ENCODE data around the gene SLC44A5.
"Not testable (repeated sequence)": the region's sequence is repeated elsewhere in the genome, so short reads cannot be mapped to it uniquely, and the experiment has no call there.

Gene SLC44A5

DNA sequence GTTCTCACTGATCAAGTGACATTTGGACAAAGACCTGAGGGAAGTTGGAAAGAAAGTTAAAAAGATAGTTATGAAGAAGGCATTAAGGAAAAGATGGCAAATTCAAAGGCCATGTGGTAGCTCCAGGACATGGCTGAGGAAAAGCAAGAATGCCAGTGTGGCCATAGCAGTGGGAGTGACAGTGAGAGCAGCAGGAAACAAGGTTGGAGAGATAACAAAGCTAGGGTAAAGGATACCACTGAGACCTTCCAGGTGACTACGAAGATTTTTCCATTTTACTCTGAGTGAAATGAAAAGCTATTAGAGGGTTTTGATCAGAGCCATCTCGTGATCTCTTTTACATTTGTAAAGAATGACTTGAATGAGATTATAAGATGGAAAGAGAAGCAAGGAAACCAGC is 170.6 kb downstream of the SLC44A5 start:
- Histone ChIP-seq H3K27me3 (ENCODE audit: insufficient read depth, low read length) (no peaks in the 10 kb centered on the region), H3K4me1 (ENCODE audit: insufficient read depth, low read length) (no peaks in the 10 kb centered on the region), H3K9ac (ENCODE audit: low read depth, low read length) (no peak overlapping the region), H3K9me3 (ENCODE audit: insufficient read depth, low read depth, low read length) (no peaks in the 10 kb centered on the region), H3K4me3 (ENCODE audit: low read length) (no peak overlapping the region), H3K27ac (ENCODE audit: low read depth, low read length) (no peak overlapping the region), H3K36me3 (ENCODE audit: insufficient read depth, low read length) (no peaks in the 10 kb centered on the region)
- WGBS = 80% methylated on average over 2 of the region's 2 CpGs

DNA sequence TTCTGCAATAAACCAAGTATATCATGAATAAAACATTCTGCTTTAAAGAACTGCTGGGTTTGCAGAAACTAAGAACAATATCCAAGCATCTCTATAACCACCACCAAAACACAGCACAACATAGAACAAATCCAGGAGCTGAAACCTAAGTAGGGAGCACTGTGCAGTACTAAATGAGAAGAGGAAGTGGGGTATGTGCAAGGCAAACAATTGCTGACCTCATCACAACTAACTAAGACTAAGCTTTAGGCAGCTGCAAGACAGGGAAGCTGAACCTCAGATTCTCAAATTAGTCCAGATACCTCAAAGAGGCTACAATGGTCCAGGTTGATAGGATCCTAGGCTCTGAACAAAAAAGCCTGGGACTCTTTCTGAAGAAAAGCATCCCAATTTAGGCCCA is 172.6 kb downstream of the SLC44A5 start:
- H3K9ac ChIP-seq (ENCODE audit: low read depth, low read length) = no peak overlapping the region
- H3K36me3 ChIP-seq (ENCODE audit: insufficient read depth, low read length) = no peaks in the 10 kb centered on the region
- H3K9me3 ChIP-seq (ENCODE audit: insufficient read depth, low read depth, low read length) = no peaks in the 10 kb centered on the region
- H3K4me3 ChIP-seq (ENCODE audit: low read length) = no peak overlapping the region
- H3K27me3 ChIP-seq (ENCODE audit: insufficient read depth, low read length) = no peaks in the 10 kb centered on the region
- no peaks in the 10 kb centered on the region for H3K4me1 ChIP-seq (ENCODE audit: insufficient read depth, low read length)
- no peak overlapping the region for H3K27ac ChIP-seq (ENCODE audit: low read depth, low read length)

DNA sequence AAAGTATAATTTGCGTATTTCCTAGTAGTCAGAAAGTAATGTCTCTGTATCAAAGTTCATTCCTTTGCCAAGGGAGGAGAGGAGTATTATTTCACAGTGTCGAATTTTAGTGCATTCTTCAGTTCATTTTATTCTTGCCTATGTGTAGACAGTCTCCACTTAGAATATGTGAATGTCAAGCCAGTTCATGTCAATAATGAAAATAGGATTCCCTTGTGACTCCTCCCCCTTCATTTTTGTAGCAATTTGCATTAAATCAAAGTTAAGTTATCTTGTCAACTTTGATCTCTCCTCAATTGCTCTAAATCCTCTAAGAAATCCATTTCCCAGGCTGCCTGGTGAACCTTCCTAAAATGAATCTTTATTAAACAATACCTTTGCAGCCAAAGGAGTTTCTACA is 179.1 kb downstream of the SLC44A5 start:
- Histone ChIP-seq H3K4me1 (ENCODE audit: insufficient read depth, low read length) (no peaks in the 10 kb centered on the region), H3K27ac (ENCODE audit: low read depth, low read length) (no peak overlapping the region), H3K9ac (ENCODE audit: low read depth, low read length) (no peak overlapping the region), H3K9me3 (ENCODE audit: insufficient read depth, low read depth, low read length) (no peaks in the 10 kb centered on the region), H3K27me3 (ENCODE audit: insufficient read depth, low read length) (no peaks in the 10 kb centered on the region), H3K4me3 (ENCODE audit: low read length) (no peak overlapping the region), H3K36me3 (ENCODE audit: insufficient read depth, low read length) (no peaks in the 10 kb centered on the region)
- WGBS = 96% methylated on average over 2 of the region's 2 CpGs

DNA sequence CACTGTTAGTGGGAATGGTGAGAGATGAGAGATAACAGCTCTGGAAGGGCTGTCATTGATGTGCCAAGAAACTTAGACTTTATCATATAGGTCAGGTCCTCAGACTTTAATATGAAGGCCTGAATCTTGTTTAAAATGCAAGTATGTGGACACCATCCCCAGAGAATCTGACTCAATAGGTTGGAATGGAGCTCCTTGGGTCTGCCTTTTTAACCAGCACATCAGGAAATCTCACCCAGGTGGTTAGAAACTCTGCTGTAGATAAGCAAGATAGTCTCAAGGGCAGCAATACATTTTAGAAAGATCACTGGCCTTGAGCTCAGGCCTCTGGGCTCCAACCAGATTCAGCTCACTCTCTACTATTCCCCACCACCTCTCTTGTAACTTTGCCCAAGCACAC is 180.4 kb downstream of the SLC44A5 start:
- H3K4me3 ChIP-seq (ENCODE audit: low read length) = no peak overlapping the region
- H3K9ac ChIP-seq (ENCODE audit: low read depth, low read length) = no peak overlapping the region
- H3K27me3 ChIP-seq (ENCODE audit: insufficient read depth, low read length) = no peaks in the 10 kb centered on the region
- H3K36me3 ChIP-seq (ENCODE audit: insufficient read depth, low read length) = no peaks in the 10 kb centered on the region
- no peaks in the 10 kb centered on the region for H3K4me1 ChIP-seq (ENCODE audit: insufficient read depth, low read length)
- H3K27ac ChIP-seq (ENCODE audit: low read depth, low read length) = no peak overlapping the region
- no peaks in the 10 kb centered on the region for H3K9me3 ChIP-seq (ENCODE audit: insufficient read depth, low read depth, low read length)

DNA sequence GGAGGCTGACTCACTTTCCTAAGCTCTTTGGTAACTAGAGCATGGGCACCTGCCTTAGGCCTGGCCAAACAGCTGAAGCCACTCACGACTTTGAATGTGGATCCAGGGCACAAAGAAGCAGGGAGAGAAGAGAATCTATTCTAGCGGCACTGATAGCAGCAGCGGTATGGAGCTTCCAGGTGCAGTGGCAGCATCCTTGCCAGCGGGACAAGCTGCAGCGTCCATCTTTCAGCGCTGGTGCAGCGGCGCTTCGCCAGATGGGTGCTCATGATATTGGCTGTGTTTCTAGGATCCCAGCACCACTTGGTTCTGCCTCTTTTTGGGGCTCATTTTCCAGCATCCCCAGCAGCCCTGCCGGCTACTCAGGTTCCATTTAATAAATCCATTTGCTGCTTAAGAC is 184.2 kb downstream of the SLC44A5 start:
- Histone ChIP-seq H3K4me3 (ENCODE audit: low read length) (no peak overlapping the region), H3K4me1 (ENCODE audit: insufficient read depth, low read length) (no peaks in the 10 kb centered on the region), H3K27ac (ENCODE audit: low read depth, low read length) (no peak overlapping the region), H3K27me3 (ENCODE audit: insufficient read depth, low read length) (no peaks in the 10 kb centered on the region), H3K36me3 (ENCODE audit: insufficient read depth, low read length) (no peaks in the 10 kb centered on the region), H3K9me3 (ENCODE audit: insufficient read depth, low read depth, low read length) (no peaks in the 10 kb centered on the region), H3K9ac (ENCODE audit: low read depth, low read length) (no peak overlapping the region)
- WGBS = 93% methylated on average over 10 of the region's 10 CpGs

DNA sequence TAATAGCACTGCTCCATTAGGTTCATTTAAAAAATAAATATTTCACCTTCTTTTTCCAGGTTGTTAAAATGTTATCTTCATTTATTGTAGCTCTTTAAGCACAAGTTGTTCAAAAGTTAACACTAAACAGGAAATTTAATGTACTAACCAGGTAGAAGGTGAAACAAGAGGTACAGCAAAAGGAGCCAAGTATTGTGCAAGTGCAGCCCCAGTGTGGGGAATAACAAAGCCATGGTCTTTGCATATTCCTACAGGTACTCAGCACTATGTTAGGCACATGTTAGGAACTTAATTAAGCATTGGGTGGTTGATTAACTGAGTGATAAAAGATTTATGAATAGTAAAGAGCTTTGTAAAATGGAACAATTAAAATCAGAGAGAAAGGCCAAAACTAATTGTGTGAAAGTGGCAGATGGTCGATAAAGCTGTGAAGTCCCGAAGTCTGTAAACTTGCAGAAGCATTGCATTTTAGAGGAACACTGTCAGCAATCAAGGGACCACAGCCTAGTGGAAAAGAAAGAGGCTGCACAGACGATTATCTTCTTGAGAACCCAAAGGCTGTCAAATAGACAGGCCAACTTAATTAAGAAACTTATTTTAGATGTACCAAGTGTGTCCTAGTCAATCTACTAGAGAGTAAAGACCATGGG is 185.8 kb downstream of the SLC44A5 start:
- H3K27ac ChIP-seq (ENCODE audit: low read depth, low read length) = no peak overlapping the region
- H3K9ac ChIP-seq (ENCODE audit: low read depth, low read length) = no peak overlapping the region
- no peaks in the 10 kb centered on the region for H3K27me3 ChIP-seq (ENCODE audit: insufficient read depth, low read length)
- 88% methylated on average over 3 of the region's 3 CpGs for WGBS
- H3K9me3 ChIP-seq (ENCODE audit: insufficient read depth, low read depth, low read length) = no peaks in the 10 kb centered on the region
- no peak overlapping the region for H3K4me3 ChIP-seq (ENCODE audit: low read length)
- no peaks in the 10 kb centered on the region for H3K36me3 ChIP-seq (ENCODE audit: insufficient read depth, low read length)
- no peaks in the 10 kb centered on the region for H3K4me1 ChIP-seq (ENCODE audit: insufficient read depth, low read length)

DNA sequence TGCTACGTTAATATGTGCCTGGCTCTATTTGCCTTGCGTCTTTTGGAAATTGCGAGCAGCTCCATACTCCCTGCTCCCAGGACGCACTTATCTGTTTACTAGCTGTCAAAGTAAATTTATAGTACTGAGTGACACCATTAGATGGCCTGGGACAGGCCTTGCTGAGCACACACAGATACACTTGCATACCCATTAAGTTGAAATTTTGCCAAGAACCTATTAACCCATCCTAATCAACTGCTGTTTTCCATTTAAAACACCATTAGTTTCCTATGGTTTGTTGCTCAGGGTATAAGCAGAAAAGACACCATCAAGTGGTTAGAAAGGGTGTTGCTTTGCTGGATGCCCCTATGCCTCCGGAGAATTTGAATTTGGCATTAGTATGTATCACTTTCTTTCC is 187.3 kb downstream of the SLC44A5 start:
- Histone ChIP-seq H3K27me3 (ENCODE audit: insufficient read depth, low read length) (no peaks in the 10 kb centered on the region), H3K27ac (ENCODE audit: low read depth, low read length) (no peak overlapping the region), H3K9me3 (ENCODE audit: insufficient read depth, low read depth, low read length) (no peaks in the 10 kb centered on the region), H3K4me1 (ENCODE audit: insufficient read depth, low read length) (no peaks in the 10 kb centered on the region), H3K9ac (ENCODE audit: low read depth, low read length) (no peak overlapping the region), H3K36me3 (ENCODE audit: insufficient read depth, low read length) (no peaks in the 10 kb centered on the region), H3K4me3 (ENCODE audit: low read length) (no peak overlapping the region)
- WGBS = 92% methylated on average over 5 of the region's 5 CpGs

DNA sequence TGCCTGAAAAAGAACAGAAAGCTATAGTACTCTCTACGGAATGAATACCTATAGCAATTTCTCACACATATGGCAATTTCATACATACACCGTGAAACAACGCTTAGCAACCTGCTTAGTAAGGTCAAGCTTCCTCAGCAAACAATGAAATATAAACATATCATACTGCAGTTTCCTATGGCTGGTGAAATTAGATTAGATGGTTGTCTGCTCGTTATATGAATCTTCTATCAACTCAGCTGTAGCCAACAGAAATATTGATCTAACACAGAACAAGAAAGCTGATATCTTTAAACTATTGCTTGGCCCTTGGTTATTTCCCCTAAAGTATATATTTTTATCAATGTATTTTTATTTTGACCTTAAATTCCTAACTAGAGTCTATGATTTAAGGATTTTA is 187.8 kb downstream of the SLC44A5 start:
- H3K27me3 ChIP-seq (ENCODE audit: insufficient read depth, low read length) = no peaks in the 10 kb centered on the region
- H3K27ac ChIP-seq (ENCODE audit: low read depth, low read length) = no peak overlapping the region
- H3K4me3 ChIP-seq (ENCODE audit: low read length) = no peak overlapping the region
- H3K4me1 ChIP-seq (ENCODE audit: insufficient read depth, low read length) = no peaks in the 10 kb centered on the region
- no peaks in the 10 kb centered on the region for H3K9me3 ChIP-seq (ENCODE audit: insufficient read depth, low read depth, low read length)
- no peaks in the 10 kb centered on the region for H3K36me3 ChIP-seq (ENCODE audit: insufficient read depth, low read length)
- 97% methylated on average over 4 of the region's 4 CpGs for WGBS
- H3K9ac ChIP-seq (ENCODE audit: low read depth, low read length) = no peak overlapping the region

DNA sequence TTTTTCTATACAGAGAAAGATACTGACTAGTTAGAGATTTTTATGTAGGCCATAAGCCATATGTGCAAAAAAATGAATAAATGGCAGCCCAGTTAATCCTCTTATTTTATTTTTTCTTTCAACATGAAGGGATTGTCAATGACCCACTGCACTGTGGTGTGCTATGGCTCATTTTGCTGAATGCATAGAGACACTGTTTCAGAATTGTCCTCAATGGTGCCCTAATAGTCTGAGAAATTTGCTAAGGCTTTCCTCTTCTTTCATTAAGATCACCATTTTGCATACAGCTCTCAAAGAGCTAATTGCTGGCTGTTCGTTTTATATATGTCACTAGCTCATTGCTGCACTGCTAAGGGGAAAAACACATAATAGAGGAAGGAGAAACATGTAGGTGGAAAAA is 189.5 kb downstream of the SLC44A5 start:
- Histone ChIP-seq H3K9ac (ENCODE audit: low read depth, low read length) (no peak overlapping the region), H3K9me3 (ENCODE audit: insufficient read depth, low read depth, low read length) (0 out of 2 replicates have a peak, but pooled peaks cover under 1% of the 10 kb centered on the region), H3K4me3 (ENCODE audit: low read length) (no peak overlapping the region), H3K36me3 (ENCODE audit: insufficient read depth, low read length) (no peaks in the 10 kb centered on the region), H3K27me3 (ENCODE audit: insufficient read depth, low read length) (no peaks in the 10 kb centered on the region), H3K27ac (ENCODE audit: low read depth, low read length) (no peak overlapping the region), H3K4me1 (ENCODE audit: insufficient read depth, low read length) (no peaks in the 10 kb centered on the region)
- no CpG with 5 or more reads among the region's 1 CpG for WGBS

DNA sequence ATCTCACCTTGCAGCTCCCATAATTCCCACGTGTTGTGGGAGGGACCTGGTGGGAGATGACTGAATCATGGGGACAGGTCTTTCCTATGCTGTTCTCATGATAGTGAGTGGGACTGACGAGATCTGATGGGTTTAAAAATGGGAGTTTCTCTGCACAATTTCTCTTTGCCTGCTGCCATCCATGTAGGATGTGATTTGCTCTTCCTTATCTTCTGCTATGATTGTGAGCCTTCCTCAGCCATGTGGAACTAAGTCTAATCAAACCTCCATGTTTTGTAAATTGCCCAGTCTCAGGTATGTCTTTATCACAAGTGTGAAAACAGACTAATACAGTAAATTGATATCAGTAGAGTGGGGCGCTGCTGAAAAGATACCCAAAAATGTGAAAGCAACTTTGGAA is 195.7 kb downstream of the SLC44A5 start:
- H3K9ac ChIP-seq (ENCODE audit: low read depth, low read length) = no peak overlapping the region
- WGBS = 94% methylated on average over 3 of the region's 3 CpGs
- H3K9me3 ChIP-seq (ENCODE audit: insufficient read depth, low read depth, low read length) = 0 out of 2 replicates have a peak, but pooled peaks cover 7% of the 10 kb centered on the region
- no peak overlapping the region for H3K4me3 ChIP-seq (ENCODE audit: low read length)
- no peaks in the 10 kb centered on the region for H3K27me3 ChIP-seq (ENCODE audit: insufficient read depth, low read length)
- H3K4me1 ChIP-seq (ENCODE audit: insufficient read depth, low read length) = no peaks in the 10 kb centered on the region
- no peak overlapping the region for H3K27ac ChIP-seq (ENCODE audit: low read depth, low read length)
- H3K36me3 ChIP-seq (ENCODE audit: insufficient read depth, low read length) = no peaks in the 10 kb centered on the region

DNA sequence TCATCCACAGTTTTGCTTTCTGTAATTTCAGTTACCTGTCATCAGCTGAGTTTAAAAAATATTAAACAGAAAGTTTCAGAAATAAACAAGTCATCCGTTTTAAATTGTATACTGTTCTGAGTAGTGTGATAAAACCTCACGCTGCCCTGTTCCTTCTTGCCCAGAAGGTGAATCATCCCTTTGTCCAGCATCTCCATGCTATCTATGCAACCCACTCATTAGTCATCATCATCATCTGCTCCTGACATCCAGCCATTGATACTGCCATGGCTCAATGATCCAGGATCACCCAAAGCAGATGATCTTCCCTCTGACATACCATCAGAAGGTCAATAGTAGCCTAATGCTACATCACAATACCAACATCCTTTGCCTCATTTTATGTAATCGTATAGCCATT is 198.3 kb downstream of the SLC44A5 start:
- Histone ChIP-seq H3K9me3 (ENCODE audit: insufficient read depth, low read depth, low read length) (0 out of 2 replicates have a peak, but pooled peaks cover 7% of the 10 kb centered on the region), H3K4me3 (ENCODE audit: low read length) (no peak overlapping the region), H3K27ac (ENCODE audit: low read depth, low read length) (no peak overlapping the region), H3K36me3 (ENCODE audit: insufficient read depth, low read length) (no peaks in the 10 kb centered on the region), H3K4me1 (ENCODE audit: insufficient read depth, low read length) (no peaks in the 10 kb centered on the region), H3K9ac (ENCODE audit: low read depth, low read length) (no peak overlapping the region), H3K27me3 (ENCODE audit: insufficient read depth, low read length) (no peaks in the 10 kb centered on the region)
- 76% methylated on average over 1 of the region's 3 CpGs for WGBS

DNA sequence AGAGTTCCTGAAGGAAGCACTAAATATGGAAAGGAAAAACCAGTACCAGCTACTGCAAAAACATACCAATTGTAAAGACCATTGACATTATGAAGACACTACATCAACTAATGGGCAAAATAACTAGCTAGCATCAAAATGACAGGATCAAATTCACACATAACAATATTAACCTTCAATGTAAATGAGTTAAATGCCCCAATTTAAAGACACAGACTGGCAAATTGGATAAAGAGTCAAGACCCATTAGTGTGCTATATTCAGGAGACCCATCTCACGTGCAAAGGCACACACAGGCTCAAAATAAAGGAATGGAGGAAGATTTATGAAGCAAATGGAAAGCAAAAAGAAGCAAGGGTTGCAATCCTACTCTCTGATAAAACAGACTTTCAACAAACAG is 206.2 kb downstream of the SLC44A5 start:
- WGBS = 95% methylated on average over 1 of the region's 1 CpG
- H3K4me3 ChIP-seq (ENCODE audit: low read length); H3K27ac ChIP-seq (ENCODE audit: low read depth, low read length); H3K4me1 ChIP-seq (ENCODE audit: insufficient read depth, low read length); H3K27me3 ChIP-seq (ENCODE audit: insufficient read depth, low read length); H3K9ac ChIP-seq (ENCODE audit: low read depth, low read length); H3K36me3 ChIP-seq (ENCODE audit: insufficient read depth, low read length); H3K9me3 ChIP-seq (ENCODE audit: insufficient read depth, low read depth, low read length): not testable (repeated sequence)
